Mesenchymal stem cell (in vitro differentiated cells and primary cell): Measurements from ENCODE around the gene VASH1.

Source experiments
- DNase-seq: peaks from one replicate; pipeline ENCODE4 v3.0.0-alpha.2; 2013
- H2AFZ ChIP-seq: one replicate; pipeline ENCODE4 v1.6.1; 2013; ENCODE audit warnings: low read depth, mild to moderate bottlenecking, control low read depth, inconsistent platforms, low read length, moderate library complexity
- H2AK5ac ChIP-seq: 2 replicates; pipeline ENCODE4 v1.6.1; 2013; ENCODE audit warnings: low read length, moderate library complexity, mild to moderate bottlenecking, inconsistent platforms; ENCODE audit not compliant: severe bottlenecking
- H2BK120ac ChIP-seq: one replicate; pipeline ENCODE4 v1.6.1; 2013; ENCODE audit warnings: low read depth, mild to moderate bottlenecking, inconsistent platforms, low read length, moderate library complexity
- H2BK12ac ChIP-seq, 2 experiments: one replicate each; pipeline ENCODE4 v1.6.1; 2013; ENCODE audit warnings: inconsistent platforms in 2 of 2, low read length in 2 of 2, mild to moderate bottlenecking in 2 of 2, moderate library complexity in 2 of 2, control low read depth in 1 of 2
- H2BK15ac ChIP-seq: one replicate; pipeline ENCODE4 v1.6.1; 2013; ENCODE audit warnings: mild to moderate bottlenecking, low read depth, inconsistent platforms; ENCODE audit not compliant: poor library complexity, severe bottlenecking
- H2BK5ac ChIP-seq: 2 replicates; pipeline ENCODE4 v1.6.1; 2013; ENCODE audit warnings: low read depth, mild to moderate bottlenecking, low read length, control low read depth, inconsistent platforms; ENCODE audit not compliant: poor library complexity, severe bottlenecking
- H3K14ac ChIP-seq, 2 experiments: one replicate each; pipeline ENCODE4 v1.6.1; 2013; ENCODE audit warnings: inconsistent platforms in 2 of 2, low read length in 2 of 2, control low read depth in 1 of 2, mild to moderate bottlenecking in 1 of 2, moderate library complexity in 1 of 2
- H3K18ac ChIP-seq, 2 experiments: one replicate each; pipeline ENCODE4 v1.6.1; 2013; ENCODE audit warnings: inconsistent platforms in 2 of 2, low read length in 2 of 2, control low read depth in 1 of 2, low read depth in 1 of 2, mild to moderate bottlenecking in 1 of 2
- H3K23ac ChIP-seq, 2 experiments: one replicate each; pipeline ENCODE4 v1.6.1; 2013; ENCODE audit warnings: inconsistent platforms in 2 of 2, low read length in 2 of 2, mild to moderate bottlenecking in 2 of 2, moderate library complexity in 2 of 2, control low read depth in 1 of 2
- H3K27ac ChIP-seq: 2 replicates; pipeline ENCODE4 v1.5.1; 2013; ENCODE audit warnings: mild to moderate bottlenecking, moderate library complexity, low read length, control low read depth, inconsistent platforms; ENCODE audit not compliant: poor library complexity, severe bottlenecking
- H3K27me3 ChIP-seq, 2 experiments: 2 replicates each; pipeline versions ENCODE4 v1.6.1 to v1.7.0; 2013; ENCODE audit warnings: low read length in 2 of 2, mild to moderate bottlenecking in 2 of 2, moderate library complexity in 2 of 2, control low read depth in 1 of 2, inconsistent platforms in 1 of 2; ENCODE audit not compliant: control insufficient read depth in 1 of 2, insufficient read depth in 1 of 2
- H3K36me3 ChIP-seq, 2 experiments: 2 replicates each; pipeline versions ENCODE4 v1.6.1 to v1.7.0; 2013; ENCODE audit warnings: low read length in 2 of 2, control low read depth in 1 of 2, inconsistent platforms in 1 of 2, low read depth in 1 of 2, mild to moderate bottlenecking in 1 of 2; ENCODE audit not compliant: insufficient read depth in 2 of 2, control insufficient read depth in 1 of 2
- H3K4ac ChIP-seq, 2 experiments: one replicate each; pipeline ENCODE4 v1.6.1; 2013; ENCODE audit warnings: inconsistent platforms in 2 of 2, low read length in 2 of 2, mild to moderate bottlenecking in 2 of 2, moderate library complexity in 2 of 2, control low read depth in 1 of 2, low read depth in 1 of 2
- H3K4me1 ChIP-seq: 2 replicates; pipeline ENCODE4 v1.6.1; 2013; ENCODE audit warnings: low read depth, low read length, control low read depth; ENCODE audit not compliant: control insufficient read depth, insufficient read depth
- H3K4me2 ChIP-seq: 2 replicates; pipeline ENCODE4 v1.6.1; 2013; ENCODE audit warnings: low read length, mild to moderate bottlenecking, inconsistent platforms; ENCODE audit not compliant: poor library complexity, severe bottlenecking
- H3K4me3 ChIP-seq, 2 experiments: 2 replicates each; pipeline versions ENCODE4 v1.5.1 to v1.7.0; 2013; ENCODE audit warnings: low read length in 2 of 2, mild to moderate bottlenecking in 2 of 2, control low read depth in 1 of 2, low read depth in 1 of 2; ENCODE audit not compliant: insufficient read depth in 1 of 2
- H3K79me1 ChIP-seq: replicated peaks from 2 replicates; pipeline ENCODE4 v1.6.1; 2013; ENCODE audit warnings: mild to moderate bottlenecking, control low read depth, low read length, inconsistent platforms; ENCODE audit not compliant: poor library complexity, severe bottlenecking
- H3K9ac ChIP-seq: 2 replicates; pipeline ENCODE4 v1.7.0; 2013; ENCODE audit warnings: mild to moderate bottlenecking, low read length, moderate library complexity
- H3K9me3 ChIP-seq: 2 replicates; pipeline ENCODE4 v1.7.0; 2013; ENCODE audit warnings: mild to moderate bottlenecking, low read length; ENCODE audit not compliant: control insufficient read depth
- H4K8ac ChIP-seq: one replicate; pipeline ENCODE4 v1.6.1; 2013; ENCODE audit warnings: inconsistent platforms, mild to moderate bottlenecking, low read length, moderate library complexity
- H4K91ac ChIP-seq: one replicate; pipeline ENCODE4 v1.6.1; 2013; ENCODE audit warnings: mild to moderate bottlenecking, low read length, inconsistent platforms
- WGBS: methylation state at CpG from one replicate; pipeline ENCODE4 v1.1.7; 2013; ENCODE audit warnings: mixed read lengths; 5-methylcytosine and 5-hydroxymethylcytosine counted together

VASH1 gene

DNA sequence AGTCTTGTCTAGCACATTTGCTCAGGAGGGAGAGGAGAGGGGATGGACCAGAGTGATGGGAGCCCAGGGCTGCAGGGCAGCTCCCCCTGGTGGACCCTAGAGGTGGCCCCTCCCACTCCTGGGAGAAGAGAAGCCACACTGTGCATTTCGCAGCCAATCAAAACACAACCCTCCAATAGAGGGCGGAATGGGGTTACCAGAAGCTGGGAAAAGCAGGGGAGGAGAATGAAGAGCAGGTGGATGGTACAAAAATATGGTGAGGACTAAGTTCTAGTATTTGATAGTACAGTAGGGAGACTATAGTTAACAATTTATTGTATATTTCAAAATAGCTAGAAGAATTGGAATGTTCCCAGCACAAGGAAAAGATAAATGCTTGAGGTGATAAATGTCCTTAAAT lies 23.6 kb downstream of the VASH1 start:
- peaks cover 7% of the 10 kb centered on the region for H3K4me1 ChIP-seq
- H3K79me1 ChIP-seq: peaks cover 3% of the 10 kb centered on the region
- no peaks in the 10 kb centered on the region for H3K27me3 ChIP-seq
- no peak overlapping the region for H4K91ac ChIP-seq
- H3K4me2 ChIP-seq: no peak overlapping the region
- H2BK12ac ChIP-seq: no peak overlapping the region
- no peak overlapping the region for H2BK5ac ChIP-seq
- peaks cover 45 to 70% of the 10 kb centered on the region in 2 experiments for H3K36me3 ChIP-seq
- H4K8ac ChIP-seq: no peak overlapping the region
- WGBS: no CpG with 5 or more reads among the region's 2 CpGs
- no peak overlapping the region for H3K4ac ChIP-seq
- H2AFZ ChIP-seq: no peak overlapping the region
- H3K9me3 ChIP-seq: no peaks in the 10 kb centered on the region
- H3K9ac ChIP-seq: no peak overlapping the region
- no peak overlapping the region for H3K4me3 ChIP-seq
- peak; percentile 87 for DNase-seq
- no peak overlapping the region for H3K18ac ChIP-seq
- no peak overlapping the region for H3K27ac ChIP-seq
- no peak overlapping the region for H2AK5ac ChIP-seq
- no peak overlapping the region for H2BK15ac ChIP-seq
- no peak overlapping the region for H2BK120ac ChIP-seq
- H3K23ac ChIP-seq: no peak overlapping the region
- no peak overlapping the region for H3K14ac ChIP-seq

DNA sequence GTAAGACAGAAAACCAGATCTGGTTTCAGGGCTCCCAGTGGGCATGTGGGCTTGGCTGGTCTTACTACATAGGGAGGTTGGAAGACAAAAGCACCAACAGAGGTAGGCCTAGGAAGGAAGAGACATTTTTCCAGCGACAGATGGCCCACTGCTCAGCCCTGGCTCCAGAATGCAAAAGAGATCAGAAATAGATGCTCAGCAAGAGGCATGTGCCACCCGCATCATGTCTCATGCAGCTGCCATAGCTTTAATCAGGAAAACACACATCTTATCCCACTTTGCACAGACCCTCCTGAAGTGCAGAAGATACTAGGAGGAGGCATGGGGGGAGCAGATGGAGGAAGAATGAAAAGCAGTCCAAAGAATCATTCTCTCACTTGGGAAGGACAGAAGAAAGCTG lies 25.3 kb downstream of the VASH1 start:
- 100% methylated on average over 1 of the region's 2 CpGs for WGBS
- H2BK12ac ChIP-seq: no peak overlapping the region

DNA sequence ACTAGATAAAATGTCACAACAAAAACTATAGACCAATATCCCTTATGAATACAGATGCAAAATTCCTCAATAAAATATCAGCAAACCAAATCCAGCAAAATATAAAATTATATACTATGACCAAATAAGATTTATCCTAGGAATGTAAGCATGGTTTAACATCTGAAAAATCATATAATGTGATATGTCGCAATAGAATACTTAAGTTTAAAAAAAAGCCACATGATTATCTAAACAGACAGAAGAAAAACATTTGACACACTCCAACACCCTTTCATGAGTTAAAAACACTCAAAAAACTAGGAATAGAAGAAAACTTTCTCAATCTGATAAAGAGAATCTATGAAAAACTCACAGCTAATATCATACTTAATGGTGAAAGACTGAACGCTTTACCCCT lies 31.2 kb downstream of the VASH1 start:
- WGBS: 100% methylated on average over 1 of the region's 2 CpGs

More for the DNA sequence above, 25.3 kb downstream of the VASH1 start:
- H3K9ac ChIP-seq: no peak overlapping the region
- no peaks in the 10 kb centered on the region for H3K9me3 ChIP-seq
- H3K36me3 ChIP-seq: peaks cover 60 to 68% of the 10 kb centered on the region in 2 experiments
- no peak overlapping the region for H4K8ac ChIP-seq
- no peak for DNase-seq
- no peak overlapping the region for H3K14ac ChIP-seq
- no peak overlapping the region for H4K91ac ChIP-seq
- no peak overlapping the region for H2BK5ac ChIP-seq
- H3K4me1 ChIP-seq: peaks cover 5% of the 10 kb centered on the region
- H3K4me2 ChIP-seq: no peak overlapping the region
- H3K4ac ChIP-seq: no peak overlapping the region
- H2BK120ac ChIP-seq: no peak overlapping the region
- no peaks in the 10 kb centered on the region for H3K27me3 ChIP-seq
- H3K23ac ChIP-seq: no peak overlapping the region
- H2BK15ac ChIP-seq: no peak overlapping the region
- H3K27ac ChIP-seq: no peak overlapping the region
- H3K4me3 ChIP-seq: no peak overlapping the region
- H2AFZ ChIP-seq: no peak overlapping the region
- H3K18ac ChIP-seq: no peak overlapping the region
- no peak overlapping the region for H2AK5ac ChIP-seq
- H3K79me1 ChIP-seq: peaks cover 3% of the 10 kb centered on the region

DNA sequence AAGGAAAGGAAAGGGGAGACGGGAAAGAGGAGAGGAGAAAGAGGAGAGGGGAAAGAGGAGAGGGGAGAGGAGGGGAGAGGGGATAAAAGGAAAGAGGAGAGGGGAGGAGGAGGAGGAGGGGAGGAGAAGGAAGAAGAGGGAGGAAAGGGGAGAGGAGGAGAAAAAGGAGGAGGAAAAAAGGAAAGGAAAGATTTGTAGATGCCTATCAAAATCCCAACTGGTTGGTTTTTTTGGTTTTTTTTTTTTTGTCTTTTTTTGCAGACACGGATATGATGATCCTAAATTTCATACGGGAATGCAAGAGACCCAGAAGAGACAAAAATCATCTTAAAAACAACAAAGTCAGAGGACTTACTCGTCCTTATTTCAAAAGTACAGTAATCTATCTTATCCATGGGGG lies 32.1 kb downstream of the VASH1 start:
- Histone ChIP-seq H2BK5ac (no peak overlapping the region), H3K79me1 (no peaks in the 10 kb centered on the region), H3K23ac (no peak overlapping the region), H3K27me3 (no peaks in the 10 kb centered on the region), H4K8ac (no peak overlapping the region), H2AFZ (no peak overlapping the region), H3K18ac (no peak overlapping the region), H3K4ac (no peak overlapping the region), H4K91ac (no peak overlapping the region), H2BK15ac (no peak overlapping the region), H3K36me3 (peaks cover 27 to 51% of the 10 kb centered on the region in 2 experiments), H3K4me3 (no peak overlapping the region), H3K27ac (no peak overlapping the region), H2BK120ac (no peak overlapping the region), H3K9me3 (no peaks in the 10 kb centered on the region), H2AK5ac (no peak overlapping the region), H2BK12ac (no peak overlapping the region), H3K4me2 (no peak overlapping the region), H3K4me1 (no peaks in the 10 kb centered on the region), H3K9ac (no peak overlapping the region), H3K14ac (no peak overlapping the region)
- no peak for DNase-seq
- WGBS: 93% methylated on average over 3 of the region's 4 CpGs

More for the DNA sequence above, 31.2 kb downstream of the VASH1 start:
- Histone ChIP-seq H3K14ac (no peak overlapping the region), H4K8ac (no peak overlapping the region), H3K9me3 (no peaks in the 10 kb centered on the region), H3K4me3 (no peak overlapping the region), H3K27me3 (no peaks in the 10 kb centered on the region), H3K27ac (no peak overlapping the region), H2AFZ (no peak overlapping the region), H3K79me1 (no peaks in the 10 kb centered on the region), H2BK120ac (no peak overlapping the region), H3K23ac (no peak overlapping the region), H3K36me3 (peaks cover 36 to 52% of the 10 kb centered on the region in 2 experiments), H3K18ac (no peak overlapping the region), H3K9ac (no peak overlapping the region), H3K4me2 (no peak overlapping the region), H3K4me1 (no peaks in the 10 kb centered on the region), H2BK12ac (no peak overlapping the region), H2BK5ac (no peak overlapping the region), H3K4ac (no peak overlapping the region), H4K91ac (no peak overlapping the region), H2BK15ac (no peak overlapping the region), H2AK5ac (no peak overlapping the region)
- DNase-seq: no peak
